Aorta (tissue), 5 donors: ENCODE results near the gene EEIG2. TPM values are rescaled to one million over a fixed set of nuclear protein-coding genes. Genes with fewer than 3 reads are reported as not detected.
"Not testable (repeated sequence)": the region's sequence is repeated elsewhere in the genome, so short reads cannot be mapped to it uniquely, and the experiment has no call there.

Experiments
- ATAC-seq: fragments of 200-7000 bp; cut with Tn5 transposase; one replicate; pipeline ENCODE4 v1.9.1; 2022; ENCODE audit warnings: moderate library complexity; ENCODE audit not compliant: low FRiP score
- DNase-seq, 2 donors: peaks; one replicate each; pipeline ENCODE4 v3.0.0-alpha.2; 2020
- H3K27ac ChIP-seq, 2 donors: one replicate each; pipeline ENCODE4 v1.5.1; 2013; ENCODE audit warnings: low read length in 2 of 2, mild to moderate bottlenecking in 2 of 2, moderate library complexity in 2 of 2, control low read depth in 1 of 2, inconsistent platforms in 1 of 2, low read depth in 1 of 2
- H3K27me3 ChIP-seq, 2 donors: one replicate each; pipeline ENCODE4 v1.6.1; 2013; ENCODE audit warnings: control low read depth in 1 of 2, low read length in 1 of 2, mild to moderate bottlenecking in 1 of 2, moderate library complexity in 1 of 2; ENCODE audit not compliant: insufficient read depth in 2 of 2, control insufficient read depth in 1 of 2
- H3K36me3 ChIP-seq, 2 donors: one replicate each; pipeline ENCODE4 v1.6.1; 2013; ENCODE audit warnings: control low read depth in 1 of 2, low read length in 1 of 2, mild to moderate bottlenecking in 1 of 2; ENCODE audit not compliant: insufficient read depth in 2 of 2, control insufficient read depth in 1 of 2
- H3K4me1 ChIP-seq, 2 donors: one replicate each; pipeline ENCODE4 v1.6.1; 2013; ENCODE audit warnings: low read length in 2 of 2, control low read depth in 1 of 2, mild to moderate bottlenecking in 1 of 2, moderate library complexity in 1 of 2; ENCODE audit not compliant: insufficient read depth in 2 of 2, control insufficient read depth in 1 of 2
- H3K4me3 ChIP-seq, 2 donors: one replicate each; pipeline ENCODE4 v1.5.1; 2013; ENCODE audit warnings: low read length in 2 of 2, control low read depth in 1 of 2, mild to moderate bottlenecking in 1 of 2
- H3K9me3 ChIP-seq: one replicate; pipeline ENCODE4 v1.6.1; 2013; ENCODE audit warnings: mild to moderate bottlenecking, low read length; ENCODE audit not compliant: control insufficient read depth
- WGBS, 2 donors: extraction: QIAGEN DNeasy Blood & Tissue Kit; methylation state at CpG; one replicate each; pipeline ENCODE4 v1.1.7; 2013; 5-methylcytosine and 5-hydroxymethylcytosine counted together
- intact Hi-C, 2 donors: fragments of 100-400 bp; cut with DNase I; formaldehyde crosslinking; loops; one replicate each; pipeline versions ENCODE4 v1.14.2 to v1.15.0; 2022
- polyA plus RNA-seq, 2 donors: library from polyadenylated mRNA; stranded (reverse); fragments of 200-250 nt; gene quantifications; one replicate each; pipeline ENCODE4 v1.2.3, GENCODE V29; 2013
- total RNA-seq, 2 donors: library from RNA; stranded (reverse); fragmentation: NEBNext Ultra II Directional; extraction: Animal tissue kit (Norgen Biotek cat#: 25700); gene quantifications; one replicate each; pipeline ENCODE4 v1.2.1, GENCODE V29; 2021
- donor health status: healthy with polysubstance abuse.
- donor health status: Bipolar disorder and iron deficiency.
- donor health status: DM: no; HTN: no; CAD: no.
- donor health status: DM: no; HTN: no; CAD: no.
- donor health status: DM: yes; HTN: yes; CAD: no.

EEIG2 gene
- total and polyA plus RNA-seq, 4 donors = 7.6 to 34.9 (median 12.3) TPM

GRCh38 chr1:108524676-108525075 lies 35.2 kb upstream of the EEIG2 start:
- intact Hi-C loops = no loop called here
- 96% methylated on average over 3 of the region's 3 CpGs for WGBS, 2 donors
- Histone ChIP-seq H3K36me3 (no peaks in the 10 kb centered on the region), H3K27ac (no peak overlapping the region), H3K9me3 (no peaks in the 10 kb centered on the region), H3K4me1 (no peaks in the 10 kb centered on the region), H3K27me3 (no peaks in the 10 kb centered on the region), H3K4me3 (no peak overlapping the region)
- ATAC-seq (no peak), DNase-seq (no peak)

GRCh38 chr1:108527135-108527534 lies 32.8 kb upstream of the EEIG2 start:
- Histone ChIP-seq H3K4me1 (peaks cover 0 to 2% of the 10 kb centered on the region in 2 donors), H3K27me3 (no peaks in the 10 kb centered on the region), H3K9me3 (no peaks in the 10 kb centered on the region), H3K27ac (no peak overlapping the region), H3K4me3 (no peak overlapping the region), H3K36me3 (no peaks in the 10 kb centered on the region)
- intact Hi-C loops = no loop called here
- no peak for ATAC-seq
- WGBS, 2 donors = 74 to 90% methylated on average over 3 of the region's 3 CpGs
- DNase-seq = no peak

- no peak for DNase-seq
- 95 to 97% methylated on average over 2 of the region's 2 CpGs for WGBS, 2 donors
- intact Hi-C loops = no loop called here
Observed at GRCh38 chr1:108527837-108528236, 32.1 kb upstream of the EEIG2 start.

DNA sequence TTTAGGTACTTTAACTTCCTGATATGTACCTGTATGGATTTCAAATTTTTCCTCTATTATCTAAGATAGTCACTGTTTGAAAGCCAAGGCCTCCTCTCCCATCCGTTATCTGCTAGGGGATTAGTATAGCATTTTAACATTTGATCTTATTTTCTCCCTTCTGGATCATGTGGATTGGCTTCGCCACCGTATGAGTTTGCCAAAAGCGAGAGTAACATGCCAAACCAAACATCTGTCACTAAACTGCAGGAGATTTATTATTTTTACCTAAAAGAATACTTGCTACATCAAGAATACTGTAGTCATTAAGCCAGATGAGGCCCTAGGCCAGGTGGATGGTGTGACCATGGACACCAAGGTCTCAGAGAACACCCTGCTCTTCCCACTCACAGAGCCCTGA lies 28.5 kb upstream of the EEIG2 start:
- no peaks in the 10 kb centered on the region for H3K27me3 ChIP-seq
- 4 to 6% methylated on average over 4 of the region's 4 CpGs for WGBS, 2 donors
- intact Hi-C loops = no loop called here
- no peaks in the 10 kb centered on the region for H3K36me3 ChIP-seq
- H3K27ac ChIP-seq = no peak overlapping the region
- no peak for ATAC-seq
- H3K4me1 ChIP-seq = peaks cover 0 to 2% of the 10 kb centered on the region in 2 donors
- no peak overlapping the region for H3K4me3 ChIP-seq
- DNase-seq = no peak
- H3K9me3 ChIP-seq = no peaks in the 10 kb centered on the region

More at GRCh38 chr1:108527837-108528236, 32.1 kb upstream of the EEIG2 start:
- no peak overlapping the region for H3K4me3 ChIP-seq
- H3K27me3 ChIP-seq = no peaks in the 10 kb centered on the region
- peaks cover 0 to 2% of the 10 kb centered on the region in 2 donors for H3K4me1 ChIP-seq
- no peaks in the 10 kb centered on the region for H3K36me3 ChIP-seq
- no peaks in the 10 kb centered on the region for H3K9me3 ChIP-seq
- no peak overlapping the region for H3K27ac ChIP-seq
- no peak for ATAC-seq

DNA sequence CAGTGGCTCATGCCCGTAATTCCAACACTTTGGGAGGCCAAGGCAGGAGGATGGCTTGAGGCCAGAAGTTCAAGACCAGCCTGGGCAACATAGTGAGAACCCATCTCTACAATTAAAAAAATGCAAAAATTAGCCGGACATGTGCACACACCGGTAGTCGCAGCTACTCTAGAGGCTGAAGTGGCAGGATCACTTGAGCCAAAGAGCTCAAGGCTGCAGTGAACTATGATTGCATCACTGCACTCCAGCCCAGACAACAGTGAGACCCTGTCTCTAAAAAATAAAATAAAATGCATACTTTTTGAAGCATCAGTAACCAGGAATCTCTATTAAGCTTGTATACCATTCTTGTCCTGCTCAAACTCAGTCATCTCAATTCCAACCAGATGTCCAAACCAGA lies 27.2 kb upstream of the EEIG2 start:
- Histone ChIP-seq H3K9me3 (no peaks in the 10 kb centered on the region), H3K27ac (no peak overlapping the region), H3K4me1 (peaks cover 0 to 2% of the 10 kb centered on the region in 2 donors), H3K36me3 (no peaks in the 10 kb centered on the region), H3K27me3 (no peaks in the 10 kb centered on the region), H3K4me3 (no peak overlapping the region)
- ATAC-seq (no peak), DNase-seq (no peak)
- WGBS, 2 donors = 65 to 68% methylated on average over 4 of the region's 4 CpGs
- intact Hi-C loops = no loop called here

DNA sequence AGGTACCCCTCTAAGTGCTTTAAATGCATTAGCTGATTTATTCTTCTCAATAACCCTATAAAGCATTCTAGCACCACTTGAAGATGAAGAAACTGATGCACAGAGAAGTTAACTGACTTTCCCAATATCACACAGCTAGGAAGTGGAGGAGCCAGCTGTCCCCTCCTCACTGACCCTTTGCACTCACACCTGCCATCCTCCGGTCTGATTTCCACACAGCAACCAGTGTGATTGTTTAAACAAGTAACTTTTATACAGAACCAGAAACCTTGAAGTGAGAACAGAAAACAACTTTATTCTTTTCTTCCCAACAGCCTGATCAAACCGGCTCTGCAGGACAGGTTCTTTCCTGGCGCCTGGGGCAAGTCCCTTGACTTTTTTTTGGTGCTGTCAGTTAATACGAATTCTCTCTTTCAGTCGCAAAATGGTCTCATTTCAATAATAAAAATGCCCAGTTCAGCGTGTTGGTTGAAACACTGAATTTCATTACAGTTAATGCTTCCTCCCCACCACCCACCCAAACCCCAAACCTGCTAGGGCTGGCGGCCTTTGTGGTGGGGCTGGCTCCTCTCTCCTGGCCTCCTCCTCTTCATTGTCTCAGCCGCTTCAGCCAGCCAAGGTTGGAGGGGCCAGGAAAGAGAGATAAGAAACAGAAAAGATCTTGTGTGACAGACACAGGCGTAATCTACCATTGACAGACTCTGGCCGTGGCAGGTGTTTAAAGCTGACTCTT lies 26.4 kb upstream of the EEIG2 start:
- peaks cover 0 to 2% of the 10 kb centered on the region in 2 donors for H3K4me1 ChIP-seq
- no peaks in the 10 kb centered on the region for H3K9me3 ChIP-seq
- H3K36me3 ChIP-seq = no peaks in the 10 kb centered on the region
- H3K27ac ChIP-seq = no peak overlapping the region
- intact Hi-C loops = no loop called here
- H3K27me3 ChIP-seq = no peaks in the 10 kb centered on the region
- no peak for ATAC-seq
- DNase-seq = no peak
- 79 to 82% methylated on average over 10 of the region's 10 CpGs for WGBS, 2 donors
- H3K4me3 ChIP-seq = no peak overlapping the region

DNA sequence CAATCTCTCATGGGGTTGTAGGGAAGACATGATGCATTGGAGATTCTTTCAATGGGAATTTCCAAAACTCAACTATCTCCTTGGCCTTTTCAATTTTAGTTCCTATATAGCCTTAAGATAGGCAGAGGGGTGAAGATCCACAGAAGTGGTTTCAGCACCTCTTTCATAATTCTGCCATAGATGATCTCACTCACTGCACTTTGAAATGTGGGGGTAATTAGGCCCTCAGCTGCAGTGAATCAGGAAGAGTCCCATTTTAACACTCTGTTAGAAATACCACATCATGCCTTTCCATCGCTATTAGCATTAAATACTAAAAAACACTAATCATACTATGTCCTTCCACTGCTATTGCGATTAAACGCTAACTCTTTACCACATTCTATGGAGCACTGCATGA lies 25.1 kb upstream of the EEIG2 start:
- Histone ChIP-seq H3K4me1 (peaks cover 0 to 2% of the 10 kb centered on the region in 2 donors), H3K27me3 (no peaks in the 10 kb centered on the region), H3K27ac (no peak overlapping the region), H3K36me3 (no peaks in the 10 kb centered on the region), H3K9me3 (no peaks in the 10 kb centered on the region), H3K4me3 (no peak overlapping the region)
- WGBS, 2 donors = 98 to 99% methylated on average over 3 of the region's 3 CpGs
- DNase-seq (no peak), ATAC-seq (no peak)
- intact Hi-C loops = no loop called here

DNA sequence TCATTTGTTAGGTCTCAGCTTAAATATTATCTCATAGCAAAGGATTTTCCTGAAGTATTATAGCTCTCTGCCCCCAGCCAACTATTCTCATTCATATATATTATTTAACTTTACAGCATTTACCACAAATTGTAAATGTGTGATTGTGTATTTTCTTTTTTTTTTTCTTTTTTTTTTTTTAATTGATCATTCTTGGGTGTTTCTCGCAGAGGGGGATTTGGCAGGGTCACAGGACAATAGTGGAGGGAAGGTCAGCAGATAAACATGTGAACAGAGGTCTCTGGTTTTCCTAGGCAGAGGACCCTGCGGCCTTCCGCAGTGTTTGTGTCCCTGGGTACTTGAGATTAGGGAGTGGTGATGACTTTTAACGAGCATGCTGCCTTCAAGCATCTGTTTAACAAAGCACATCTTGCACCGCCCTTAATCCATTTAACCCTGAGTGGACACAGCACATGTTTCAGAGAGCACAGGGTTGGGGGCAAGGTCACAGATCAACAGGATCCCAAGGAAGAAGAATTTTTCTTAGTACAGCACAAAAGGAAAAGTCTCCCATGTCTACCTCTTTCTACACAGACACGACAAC lies 24.5 kb upstream of the EEIG2 start:
- H3K27me3 ChIP-seq, H3K36me3 ChIP-seq, ATAC-seq, H3K4me1 ChIP-seq, H3K4me3 ChIP-seq, H3K27ac ChIP-seq, H3K9me3 ChIP-seq, DNase-seq, intact Hi-C loops: not testable (repeated sequence)
- 84 to 91% methylated on average over 2 of the region's 6 CpGs for WGBS, 2 donors

- H3K4me3 ChIP-seq, H3K27ac ChIP-seq, intact Hi-C loops, H3K9me3 ChIP-seq, H3K27me3 ChIP-seq, DNase-seq, H3K4me1 ChIP-seq, ATAC-seq, H3K36me3 ChIP-seq: not testable (repeated sequence)
- WGBS, 2 donors = 94 to 95% methylated on average over 23 to 27 of the region's 27 CpGs
Observed at GRCh38 chr1:108536021-108536420, 23.9 kb upstream of the EEIG2 start.
